Thymus (tissue), 11 donors: ENCODE results near the gene THAP10. TPM values are rescaled to one million over a fixed set of nuclear protein-coding genes. Genes with fewer than 3 reads are reported as not detected.

ENCODE experiments used
- DNase-seq, 9 donors: peaks; one replicate each; pipeline ENCODE4 v3.0.0-alpha.2; 2013; ENCODE audit warnings: low spot score in 9 of 9, low read depth in 6 of 9, missing footprints in 1 of 9
- H3K27ac ChIP-seq, 2 donors: one replicate each; pipeline ENCODE4 v1.5.1; 2013; ENCODE audit warnings: control low read depth in 1 of 2, low read depth in 1 of 2, low read length in 1 of 2, mild to moderate bottlenecking in 1 of 2, moderate library complexity in 1 of 2
- H3K27me3 ChIP-seq, 2 donors: one replicate each; pipeline ENCODE4 v1.5.1; 2013; ENCODE audit warnings: low read length in 1 of 2; ENCODE audit not compliant: control insufficient read depth in 2 of 2, insufficient read depth in 1 of 2
- H3K36me3 ChIP-seq, 2 donors: one replicate each; pipeline ENCODE4 v1.5.1; 2013; ENCODE audit warnings: low read length in 1 of 2, mild to moderate bottlenecking in 1 of 2, moderate library complexity in 1 of 2; ENCODE audit not compliant: control insufficient read depth in 2 of 2, insufficient read depth in 2 of 2
- H3K4me1 ChIP-seq, 2 donors: one replicate each; pipeline ENCODE4 v1.5.1; 2013; ENCODE audit warnings: low read length in 2 of 2; ENCODE audit not compliant: control insufficient read depth in 2 of 2, insufficient read depth in 2 of 2
- H3K4me3 ChIP-seq, 2 donors: one replicate each; pipeline ENCODE4 v1.5.1; 2013; ENCODE audit warnings: low read length in 2 of 2, control low read depth in 1 of 2, mild to moderate bottlenecking in 1 of 2
- H3K9me3 ChIP-seq, 2 donors: one replicate each; pipeline ENCODE4 v1.5.1; 2013; ENCODE audit warnings: low read length in 1 of 2, mild to moderate bottlenecking in 1 of 2; ENCODE audit not compliant: control insufficient read depth in 2 of 2, insufficient read depth in 1 of 2
- WGBS: extraction: QIAGEN DNeasy Blood & Tissue Kit; methylation state at CpG from one replicate; pipeline ENCODE4 v1.1.7; 2013; 5-methylcytosine and 5-hydroxymethylcytosine counted together
- polyA plus RNA-seq: library from polyadenylated mRNA; stranded (reverse); fragments of 200-250 nt; gene quantifications from one replicate; pipeline ENCODE4 v1.2.3, GENCODE V29; 2013
- total RNA-seq: library from RNA; stranded (reverse); fragments of 120-200 nt; gene quantifications from one replicate; pipeline ENCODE4 v1.2.4, GENCODE V29; 2013
- donor health status: healthy.

THAP10 gene
- total and polyA plus RNA-seq, 2 donors = 0.52 to 1.6 TPM

- Histone ChIP-seq H3K4me1 (no peaks in the 10 kb centered on the region), H3K9me3 (peaks cover 0 to 9% of the 10 kb centered on the region in 2 donors), H3K27ac (no peak overlapping the region), H3K27me3 (no peaks in the 10 kb centered on the region), H3K36me3 (no peaks in the 10 kb centered on the region), H3K4me3 (no peak overlapping the region)
- no peak for DNase-seq
- WGBS = 98% methylated on average over 2 of the region's 2 CpGs
These were observed 29.9 kb upstream of the THAP10 start for GRCh38 chr15:70922119-70922518.

DNA sequence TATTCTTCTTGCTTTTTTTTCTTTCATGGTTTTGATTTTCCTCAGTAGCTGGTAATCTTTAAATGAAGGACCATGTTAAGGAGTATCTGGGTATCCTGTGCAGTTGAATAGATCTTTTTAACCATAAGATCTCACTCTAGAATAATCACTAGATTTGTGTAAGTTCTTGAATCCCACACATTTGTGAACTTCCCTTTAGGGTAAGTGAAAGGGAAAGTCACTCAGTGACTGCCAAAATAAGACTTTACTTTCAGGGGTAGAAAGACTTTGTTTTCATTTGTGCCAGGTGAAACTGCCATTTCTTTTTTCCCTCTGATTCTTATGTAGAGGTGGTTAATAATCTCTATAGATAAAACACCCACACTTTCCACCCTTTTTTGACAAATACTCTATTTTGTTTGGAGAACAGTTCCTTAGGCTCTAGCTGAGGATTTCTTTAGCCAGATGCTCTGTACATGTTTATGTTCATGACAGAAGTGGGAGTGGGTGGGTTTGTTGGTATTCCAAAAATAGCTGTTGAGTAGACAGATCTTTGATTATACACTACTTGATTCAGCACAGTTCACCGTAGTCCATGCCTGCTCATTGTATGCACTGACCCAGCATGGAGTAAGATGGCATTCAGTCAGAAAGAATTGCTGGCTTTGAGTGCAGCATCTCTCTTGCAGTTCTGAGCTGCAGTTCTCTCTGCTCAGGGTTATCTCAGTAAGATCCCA is 28.9 kb upstream of the THAP10 start:
- Histone ChIP-seq H3K9me3 (peaks cover 0 to 13% of the 10 kb centered on the region in 2 donors), H3K27me3 (no peaks in the 10 kb centered on the region), H3K36me3 (no peaks in the 10 kb centered on the region), H3K4me3 (no peak overlapping the region), H3K4me1 (no peaks in the 10 kb centered on the region), H3K27ac (no peak overlapping the region)
- no peak for DNase-seq
- WGBS = 64% methylated on average over 1 of the region's 1 CpG

GRCh38 chr15:70917955-70918354 is 25.7 kb upstream of the THAP10 start:
- Histone ChIP-seq H3K4me3 (no peak overlapping the region), H3K4me1 (no peaks in the 10 kb centered on the region), H3K9me3 (peaks cover 0 to 13% of the 10 kb centered on the region in 2 donors), H3K27ac (no peak overlapping the region), H3K36me3 (no peaks in the 10 kb centered on the region), H3K27me3 (no peaks in the 10 kb centered on the region)
- DNase-seq = no peak
- 98% methylated on average over 6 of the region's 6 CpGs for WGBS

GRCh38 chr15:70916531-70916930 is 24.3 kb upstream of the THAP10 start:
- H3K27ac ChIP-seq = no peak overlapping the region
- no peak overlapping the region for H3K4me3 ChIP-seq
- WGBS = 96% methylated on average over 10 of the region's 10 CpGs
- no peak for DNase-seq
- no peaks in the 10 kb centered on the region for H3K27me3 ChIP-seq
- peaks cover 0 to 13% of the 10 kb centered on the region in 2 donors for H3K9me3 ChIP-seq
- no peaks in the 10 kb centered on the region for H3K4me1 ChIP-seq
- no peaks in the 10 kb centered on the region for H3K36me3 ChIP-seq

DNA sequence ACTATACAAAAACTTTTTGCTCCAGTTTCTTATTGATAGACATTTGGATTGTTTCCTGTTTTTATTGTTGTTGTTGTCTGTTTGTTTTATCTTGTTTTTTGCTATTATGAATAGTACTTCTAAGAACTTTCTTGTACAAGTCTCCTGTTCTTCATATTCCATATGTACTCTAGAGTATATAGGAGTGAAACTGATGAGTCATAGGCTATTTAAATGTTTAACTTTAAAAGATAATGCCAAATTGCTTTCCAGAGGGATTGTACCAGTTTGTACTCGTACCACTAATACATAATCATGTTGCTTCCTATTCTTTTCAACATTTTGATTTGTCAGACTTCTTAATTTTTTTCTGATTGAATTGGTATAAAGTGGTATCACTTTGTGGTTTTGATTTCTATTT is 20.0 kb upstream of the THAP10 start:
- WGBS = 92% methylated on average over 1 of the region's 1 CpG

GRCh38 chr15:70910958-70911357 is 18.7 kb upstream of the THAP10 start:
- Histone ChIP-seq H3K27me3 (no peaks in the 10 kb centered on the region), H3K4me1 (no peaks in the 10 kb centered on the region), H3K9me3 (peaks cover 0 to 2% of the 10 kb centered on the region in 2 donors), H3K27ac (no peak overlapping the region), H3K36me3 (no peaks in the 10 kb centered on the region), H3K4me3 (no peak overlapping the region)
- 90% methylated on average over 1 of the region's 1 CpG for WGBS
- no peak for DNase-seq

More for the DNA sequence above, 20.0 kb upstream of the THAP10 start:
- H3K27me3 ChIP-seq = no peaks in the 10 kb centered on the region
- no peak overlapping the region for H3K27ac ChIP-seq
- no peak overlapping the region for H3K4me3 ChIP-seq
- H3K9me3 ChIP-seq = peaks cover 2 to 5% of the 10 kb centered on the region in 2 donors
- no peaks in the 10 kb centered on the region for H3K4me1 ChIP-seq
- DNase-seq = no peak
- H3K36me3 ChIP-seq = no peaks in the 10 kb centered on the region

DNA sequence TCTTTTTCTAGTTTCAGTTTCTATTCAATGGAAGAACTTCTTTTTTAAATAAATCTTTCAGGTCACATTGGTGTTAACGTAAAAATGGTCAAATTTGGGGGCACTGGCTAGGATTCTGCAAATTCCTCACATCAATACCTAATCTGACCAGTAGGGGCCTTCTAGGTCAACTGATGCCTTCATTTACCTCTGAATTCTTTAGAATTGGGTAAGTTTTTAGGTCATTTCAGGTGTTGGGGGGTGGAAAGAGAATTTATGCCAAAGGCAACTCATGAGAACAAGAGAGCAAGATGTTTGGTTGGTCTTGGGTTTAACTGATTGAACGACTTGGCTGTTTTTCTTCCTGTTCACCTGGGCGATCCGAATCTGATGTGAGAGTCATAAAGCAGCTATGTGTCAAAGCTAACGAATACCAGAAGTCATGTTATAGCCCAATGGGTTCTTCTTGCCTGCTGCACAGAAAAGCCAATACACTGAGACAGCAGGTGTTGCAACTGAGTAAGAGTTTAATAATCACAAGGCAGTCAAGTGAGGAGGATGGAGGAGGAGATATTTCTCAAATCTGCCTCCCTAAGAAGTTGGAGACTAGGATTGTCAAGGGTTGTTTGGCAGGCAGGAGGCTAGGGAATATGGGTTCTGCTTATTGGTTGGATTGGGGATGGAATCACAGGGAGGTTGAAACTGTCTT is 15.7 kb upstream of the THAP10 start:
- no peaks in the 10 kb centered on the region for H3K4me1 ChIP-seq
- no peaks in the 10 kb centered on the region for H3K27me3 ChIP-seq
- H3K4me3 ChIP-seq = no peak overlapping the region
- 96% methylated on average over 5 of the region's 5 CpGs for WGBS
- H3K27ac ChIP-seq = no peak overlapping the region
- H3K36me3 ChIP-seq = no peaks in the 10 kb centered on the region
- peaks cover 0 to 2% of the 10 kb centered on the region in 2 donors for H3K9me3 ChIP-seq
- no peak for DNase-seq

- Histone ChIP-seq H3K27ac (no peak overlapping the region), H3K36me3 (no peaks in the 10 kb centered on the region), H3K9me3 (peaks cover 0 to 2% of the 10 kb centered on the region in 2 donors), H3K27me3 (no peaks in the 10 kb centered on the region), H3K4me1 (no peaks in the 10 kb centered on the region), H3K4me3 (no peak overlapping the region)
- DNase-seq = no peak
These were observed 14.6 kb upstream of the THAP10 start for GRCh38 chr15:70906842-70907241.

- no peak for DNase-seq
- H3K27me3 ChIP-seq = no peaks in the 10 kb centered on the region
- H3K36me3 ChIP-seq = no peaks in the 10 kb centered on the region
- no peak overlapping the region for H3K4me3 ChIP-seq
- H3K4me1 ChIP-seq = no peaks in the 10 kb centered on the region
- H3K27ac ChIP-seq = no peak overlapping the region
- no peaks in the 10 kb centered on the region for H3K9me3 ChIP-seq
- 92% methylated on average over 1 of the region's 1 CpG for WGBS
These were observed 9.9 kb upstream of the THAP10 start for GRCh38 chr15:70902107-70902506.
